ENCODE measurements around the gene DNAJC11. TPM values are rescaled to one million over a fixed set of nuclear protein-coding genes. Genes with fewer than 3 reads are reported as not detected.
A peak's percentile ranks its signal among the peaks of the same experiment; 100 is the strongest.

The DNAJC11 gene
- polyA plus RNA-seq, 4 donors: 31.1 to 73.4 (median 61.8) TPM

- no peak for DNase-seq (ENCODE audit: low read depth in 4 of 4, low spot score in 3 of 4)
Measured at GRCh38 chr1:6628971-6629479, 72.6 kb downstream of the DNAJC11 start.

- no peak for DNase-seq (ENCODE audit: low read depth in 4 of 4, low spot score in 3 of 4)
Measured at GRCh38 chr1:6627841-6628545, 73.6 kb downstream of the DNAJC11 start.

- no peak for DNase-seq (ENCODE audit: low read depth in 4 of 4, low spot score in 3 of 4)
Measured at GRCh38 chr1:6627031-6627430, 74.6 kb downstream of the DNAJC11 start.

GRCh38 chr1:6625584-6626149, 75.9 kb downstream of the DNAJC11 start:
- no peak for DNase-seq (ENCODE audit: low read depth in 4 of 4, low spot score in 3 of 4)

- no peak for DNase-seq (ENCODE audit: low read depth in 4 of 4, low spot score in 3 of 4)
Measured at GRCh38 chr1:6624710-6625583, 76.7 kb downstream of the DNAJC11 start, which contains the start of gene THAP3. Gene THAP3, plus strand, starts transcription at chr1:6624868. Its CDS starts 351 bp downstream, at chr1:6625219.

- no peak for DNase-seq (ENCODE audit: low read depth in 4 of 4, low spot score in 3 of 4)
Measured at GRCh38 chr1:6623269-6623965, 78.2 kb downstream of the DNAJC11 start.

GRCh38 chr1:6622396-6623152, 79.0 kb downstream of the DNAJC11 start:
- DNase-seq (ENCODE audit: low read depth in 4 of 4, low spot score in 3 of 4): no peak

GRCh38 chr1:6621429-6622391, 79.9 kb downstream of the DNAJC11 start:
- no peak for DNase-seq (ENCODE audit: low read depth in 4 of 4, low spot score in 3 of 4)

- DNase-seq (ENCODE audit: low read depth in 4 of 4, low spot score in 3 of 4): no peak
Measured at GRCh38 chr1:6619045-6619444, 82.6 kb downstream of the DNAJC11 start.

GRCh38 chr1:6614929-6615785, 86.5 kb downstream of the DNAJC11 start:
- no peak for DNase-seq (ENCODE audit: low read depth in 4 of 4, low spot score in 3 of 4)

GRCh38 chr1:6614019-6614928, 87.3 kb downstream of the DNAJC11 start:
- no peak for DNase-seq (ENCODE audit: low read depth in 4 of 4, low spot score in 3 of 4)

- peak; percentile 91 to 96 (median 96) for DNase-seq (ENCODE audit: low read depth in 4 of 4, low spot score in 3 of 4)
Measured at GRCh38 chr1:6613361-6614018, 88.1 kb downstream of the DNAJC11 start, which contains the start of gene PHF13. Gene PHF13, plus strand, starts transcription at chr1:6613731. Its CDS starts 336 bp downstream, at chr1:6614067.

- DNase-seq (ENCODE audit: low read depth in 4 of 4, low spot score in 3 of 4): peak in 1 of 4 donors; percentile 42
Measured at GRCh38 chr1:6612641-6613360, 88.8 kb downstream of the DNAJC11 start.

- DNase-seq (ENCODE audit: low read depth in 4 of 4, low spot score in 3 of 4): peak in 2 of 4 donors; percentile 49 to 50
Measured at GRCh38 chr1:6603915-6604558, 97.6 kb downstream of the DNAJC11 start.
